Mesenchymal stem cell (in vitro differentiated cells and primary cell): ENCODE results near the gene COLQ.

Source experiments
- DNase-seq: peaks from one replicate; pipeline ENCODE4 v3.0.0-alpha.2; 2013
- H2AFZ ChIP-seq: one replicate; pipeline ENCODE4 v1.6.1; 2013; ENCODE audit warnings: low read depth, mild to moderate bottlenecking, control low read depth, inconsistent platforms, low read length, moderate library complexity
- H2AK5ac ChIP-seq: 2 replicates; pipeline ENCODE4 v1.6.1; 2013; ENCODE audit warnings: low read length, moderate library complexity, mild to moderate bottlenecking, inconsistent platforms; ENCODE audit not compliant: severe bottlenecking
- H2BK120ac ChIP-seq: one replicate; pipeline ENCODE4 v1.6.1; 2013; ENCODE audit warnings: low read depth, mild to moderate bottlenecking, inconsistent platforms, low read length, moderate library complexity
- H2BK12ac ChIP-seq, 2 experiments: one replicate each; pipeline ENCODE4 v1.6.1; 2013; ENCODE audit warnings: inconsistent platforms in 2 of 2, low read length in 2 of 2, mild to moderate bottlenecking in 2 of 2, moderate library complexity in 2 of 2, control low read depth in 1 of 2
- H2BK15ac ChIP-seq: one replicate; pipeline ENCODE4 v1.6.1; 2013; ENCODE audit warnings: mild to moderate bottlenecking, low read depth, inconsistent platforms; ENCODE audit not compliant: poor library complexity, severe bottlenecking
- H2BK5ac ChIP-seq: 2 replicates; pipeline ENCODE4 v1.6.1; 2013; ENCODE audit warnings: low read depth, mild to moderate bottlenecking, low read length, control low read depth, inconsistent platforms; ENCODE audit not compliant: poor library complexity, severe bottlenecking
- H3K14ac ChIP-seq, 2 experiments: one replicate each; pipeline ENCODE4 v1.6.1; 2013; ENCODE audit warnings: inconsistent platforms in 2 of 2, low read length in 2 of 2, control low read depth in 1 of 2, mild to moderate bottlenecking in 1 of 2, moderate library complexity in 1 of 2
- H3K18ac ChIP-seq, 2 experiments: one replicate each; pipeline ENCODE4 v1.6.1; 2013; ENCODE audit warnings: inconsistent platforms in 2 of 2, low read length in 2 of 2, control low read depth in 1 of 2, low read depth in 1 of 2, mild to moderate bottlenecking in 1 of 2
- H3K23ac ChIP-seq, 2 experiments: one replicate each; pipeline ENCODE4 v1.6.1; 2013; ENCODE audit warnings: inconsistent platforms in 2 of 2, low read length in 2 of 2, mild to moderate bottlenecking in 2 of 2, moderate library complexity in 2 of 2, control low read depth in 1 of 2
- H3K27ac ChIP-seq: 2 replicates; pipeline ENCODE4 v1.5.1; 2013; ENCODE audit warnings: mild to moderate bottlenecking, moderate library complexity, low read length, control low read depth, inconsistent platforms; ENCODE audit not compliant: poor library complexity, severe bottlenecking
- H3K27me3 ChIP-seq, 2 experiments: 2 replicates each; pipeline versions ENCODE4 v1.6.1 to v1.7.0; 2013; ENCODE audit warnings: low read length in 2 of 2, mild to moderate bottlenecking in 2 of 2, moderate library complexity in 2 of 2, control low read depth in 1 of 2, inconsistent platforms in 1 of 2; ENCODE audit not compliant: control insufficient read depth in 1 of 2, insufficient read depth in 1 of 2
- H3K36me3 ChIP-seq, 2 experiments: 2 replicates each; pipeline versions ENCODE4 v1.6.1 to v1.7.0; 2013; ENCODE audit warnings: low read length in 2 of 2, control low read depth in 1 of 2, inconsistent platforms in 1 of 2, low read depth in 1 of 2, mild to moderate bottlenecking in 1 of 2; ENCODE audit not compliant: insufficient read depth in 2 of 2, control insufficient read depth in 1 of 2
- H3K4ac ChIP-seq, 2 experiments: one replicate each; pipeline ENCODE4 v1.6.1; 2013; ENCODE audit warnings: inconsistent platforms in 2 of 2, low read length in 2 of 2, mild to moderate bottlenecking in 2 of 2, moderate library complexity in 2 of 2, control low read depth in 1 of 2, low read depth in 1 of 2
- H3K4me1 ChIP-seq: 2 replicates; pipeline ENCODE4 v1.6.1; 2013; ENCODE audit warnings: low read depth, low read length, control low read depth; ENCODE audit not compliant: control insufficient read depth, insufficient read depth
- H3K4me2 ChIP-seq: 2 replicates; pipeline ENCODE4 v1.6.1; 2013; ENCODE audit warnings: low read length, mild to moderate bottlenecking, inconsistent platforms; ENCODE audit not compliant: poor library complexity, severe bottlenecking
- H3K4me3 ChIP-seq, 2 experiments: 2 replicates each; pipeline versions ENCODE4 v1.5.1 to v1.7.0; 2013; ENCODE audit warnings: low read length in 2 of 2, mild to moderate bottlenecking in 2 of 2, control low read depth in 1 of 2, low read depth in 1 of 2; ENCODE audit not compliant: insufficient read depth in 1 of 2
- H3K79me1 ChIP-seq: replicated peaks from 2 replicates; pipeline ENCODE4 v1.6.1; 2013; ENCODE audit warnings: mild to moderate bottlenecking, control low read depth, low read length, inconsistent platforms; ENCODE audit not compliant: poor library complexity, severe bottlenecking
- H3K9ac ChIP-seq: 2 replicates; pipeline ENCODE4 v1.7.0; 2013; ENCODE audit warnings: mild to moderate bottlenecking, low read length, moderate library complexity
- H3K9me3 ChIP-seq: 2 replicates; pipeline ENCODE4 v1.7.0; 2013; ENCODE audit warnings: mild to moderate bottlenecking, low read length; ENCODE audit not compliant: control insufficient read depth
- H4K8ac ChIP-seq: one replicate; pipeline ENCODE4 v1.6.1; 2013; ENCODE audit warnings: inconsistent platforms, mild to moderate bottlenecking, low read length, moderate library complexity
- H4K91ac ChIP-seq: one replicate; pipeline ENCODE4 v1.6.1; 2013; ENCODE audit warnings: mild to moderate bottlenecking, low read length, inconsistent platforms
- WGBS: methylation state at CpG from one replicate; pipeline ENCODE4 v1.1.7; 2013; ENCODE audit warnings: mixed read lengths; 5-methylcytosine and 5-hydroxymethylcytosine counted together

The COLQ gene

DNA sequence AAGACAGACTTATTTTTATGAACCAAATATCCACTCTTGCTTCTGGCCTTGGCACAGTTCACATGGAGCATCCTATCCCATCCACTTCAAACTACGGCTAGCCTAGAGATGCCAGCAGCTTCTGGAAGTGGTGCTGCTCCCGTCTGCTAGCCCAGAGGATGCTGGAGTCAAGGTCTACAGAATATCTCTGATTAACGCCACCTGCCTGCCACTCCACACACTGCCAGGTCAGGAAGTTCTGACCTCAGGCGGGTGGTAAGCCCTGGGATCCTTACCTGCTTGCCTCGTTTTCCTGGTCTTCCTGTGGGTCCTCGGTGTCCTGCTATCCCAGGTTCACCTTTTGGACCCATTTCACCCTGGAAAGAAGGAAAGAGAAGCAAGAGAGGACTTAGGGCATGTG, 51.2 kb downstream of the COLQ start:
- Histone ChIP-seq H2AFZ (no peak overlapping the region), H3K9ac (no peak overlapping the region), H2BK5ac (no peak overlapping the region), H3K9me3 (no peaks in the 10 kb centered on the region), H2BK12ac (no peak overlapping the region), H3K27me3 (no peaks in the 10 kb centered on the region), H3K27ac (no peak overlapping the region), H3K18ac (no peak overlapping the region), H3K23ac (no peak overlapping the region), H3K4me3 (no peak overlapping the region), H4K91ac (no peak overlapping the region), H3K36me3 (peaks cover 0 to 30% of the 10 kb centered on the region in 2 experiments), H2BK15ac (no peak overlapping the region), H2AK5ac (no peak overlapping the region), H2BK120ac (no peak overlapping the region), H3K4me2 (no peak overlapping the region), H3K4me1 (no peaks in the 10 kb centered on the region), H3K14ac (no peak overlapping the region), H3K79me1 (no peaks in the 10 kb centered on the region), H3K4ac (no peak overlapping the region), H4K8ac (no peak overlapping the region)
- DNase-seq = no peak
- 88% methylated on average over 6 of the region's 6 CpGs for WGBS

DNA sequence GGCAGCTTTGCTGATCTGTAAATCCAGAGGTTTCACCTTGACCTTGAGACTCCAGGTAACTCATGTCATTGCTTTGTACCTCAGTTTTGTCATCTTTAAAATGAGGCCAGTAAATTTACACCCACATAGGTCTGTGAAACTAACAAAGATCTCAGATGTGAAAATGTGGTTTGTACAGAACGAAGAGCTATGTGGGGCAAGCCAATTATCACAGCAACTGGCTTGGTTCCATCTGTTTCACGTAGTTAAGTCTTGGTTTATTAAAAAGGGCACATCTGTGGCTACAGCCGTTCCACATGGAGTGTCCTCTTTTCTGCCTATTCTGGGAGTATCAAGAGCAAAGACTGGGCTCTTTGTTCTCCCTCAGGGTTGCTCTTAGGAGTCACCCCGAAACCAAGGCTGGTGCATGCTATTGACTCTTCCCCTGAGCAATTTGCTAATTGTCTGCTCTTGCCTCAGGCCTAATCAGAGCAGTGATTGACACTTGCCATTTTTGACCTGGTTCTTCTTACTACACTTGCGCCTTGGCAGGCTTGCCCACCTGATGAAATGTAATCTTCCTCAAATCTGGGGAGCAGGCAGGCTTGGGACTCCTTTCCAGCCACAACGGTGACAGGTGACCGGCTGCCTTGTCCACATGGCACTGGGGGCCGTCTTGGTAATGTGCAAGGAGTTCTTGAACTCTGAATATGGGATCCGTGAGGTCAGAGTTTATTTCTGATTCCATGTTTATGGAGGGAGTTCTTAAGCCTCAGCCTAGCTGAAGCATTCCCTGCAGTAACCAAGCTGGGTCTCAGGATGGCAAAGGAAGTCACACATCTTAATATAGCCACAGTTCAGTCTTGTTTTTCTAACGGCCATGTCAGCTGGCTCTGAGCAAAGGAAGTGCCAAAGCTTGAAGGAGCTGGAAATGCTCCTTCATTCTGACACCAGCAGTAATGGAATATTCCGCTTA, 54.0 kb downstream of the COLQ start:
- Histone ChIP-seq H4K8ac (no peak overlapping the region), H2BK12ac (no peak overlapping the region), H3K4me2 (no peak overlapping the region), H2AK5ac (no peak overlapping the region), H2AFZ (no peak overlapping the region), H2BK5ac (no peak overlapping the region), H3K36me3 (peaks cover 0 to 26% of the 10 kb centered on the region in 2 experiments), H3K4me1 (no peaks in the 10 kb centered on the region), H3K18ac (no peak overlapping the region), H2BK120ac (no peak overlapping the region), H3K4me3 (no peak overlapping the region), H3K4ac (no peak overlapping the region), H3K27ac (no peak overlapping the region), H3K27me3 (no peaks in the 10 kb centered on the region), H4K91ac (no peak overlapping the region), H3K14ac (no peak overlapping the region), H3K23ac (no peak overlapping the region), H3K9ac (no peak overlapping the region), H2BK15ac (no peak overlapping the region), H3K9me3 (no peaks in the 10 kb centered on the region), H3K79me1 (no peaks in the 10 kb centered on the region)
- DNase-seq = no peak
- WGBS = 83% methylated on average over 11 of the region's 11 CpGs

DNA sequence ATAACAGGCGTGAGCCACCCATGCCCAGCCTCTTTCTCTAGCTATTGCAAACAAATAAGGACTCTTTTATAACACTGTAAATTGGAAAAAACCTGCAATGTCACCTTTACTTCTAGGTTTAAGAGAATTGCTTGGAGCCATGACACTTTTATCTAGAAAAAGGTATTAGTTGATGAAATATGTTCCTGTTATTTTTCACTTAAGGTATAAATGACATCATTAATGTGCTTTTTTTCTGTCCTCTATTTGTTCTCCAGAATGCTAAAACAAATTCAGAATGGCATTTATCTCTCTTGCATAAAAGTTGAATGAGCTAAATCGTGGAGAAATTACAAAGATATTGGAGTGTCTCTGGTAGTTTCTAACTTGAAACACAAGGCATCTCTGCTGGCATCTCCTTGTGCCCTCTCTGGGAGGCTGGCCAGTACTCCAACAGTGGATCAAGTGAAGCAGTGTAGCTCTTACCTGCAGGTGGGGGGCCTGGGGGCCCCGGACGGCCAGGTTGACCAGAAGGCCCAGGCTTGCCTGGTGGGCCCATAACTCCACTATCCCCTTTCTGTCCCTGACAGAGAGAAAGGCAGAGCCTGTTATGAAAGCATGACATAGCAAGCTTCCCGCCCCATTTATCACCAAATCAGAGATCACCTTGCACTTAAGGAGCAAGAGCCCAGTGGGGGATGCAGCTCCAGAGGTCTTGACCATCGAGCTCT, 55.5 kb downstream of the COLQ start:
- no peak overlapping the region for H2BK120ac ChIP-seq
- no peak overlapping the region for H3K23ac ChIP-seq
- H3K36me3 ChIP-seq = peaks cover 0 to 26% of the 10 kb centered on the region in 2 experiments
- H2BK15ac ChIP-seq = no peak overlapping the region
- H3K4me3 ChIP-seq = no peak overlapping the region
- H2AK5ac ChIP-seq = no peak overlapping the region
- no peaks in the 10 kb centered on the region for H3K27me3 ChIP-seq
- no peak overlapping the region for H3K14ac ChIP-seq
- H3K18ac ChIP-seq = no peak overlapping the region
- no peak overlapping the region for H3K4me2 ChIP-seq
- no peak overlapping the region for H2BK12ac ChIP-seq
- WGBS = 95% methylated on average over 5 of the region's 6 CpGs
- H3K9me3 ChIP-seq = no peaks in the 10 kb centered on the region
- no peak for DNase-seq
- H3K27ac ChIP-seq = no peak overlapping the region
- H3K79me1 ChIP-seq = no peaks in the 10 kb centered on the region
- H2AFZ ChIP-seq = no peak overlapping the region
- no peak overlapping the region for H4K8ac ChIP-seq
- H4K91ac ChIP-seq = no peak overlapping the region
- H3K9ac ChIP-seq = no peak overlapping the region
- H2BK5ac ChIP-seq = no peak overlapping the region
- H3K4ac ChIP-seq = no peak overlapping the region
- no peaks in the 10 kb centered on the region for H3K4me1 ChIP-seq

DNA sequence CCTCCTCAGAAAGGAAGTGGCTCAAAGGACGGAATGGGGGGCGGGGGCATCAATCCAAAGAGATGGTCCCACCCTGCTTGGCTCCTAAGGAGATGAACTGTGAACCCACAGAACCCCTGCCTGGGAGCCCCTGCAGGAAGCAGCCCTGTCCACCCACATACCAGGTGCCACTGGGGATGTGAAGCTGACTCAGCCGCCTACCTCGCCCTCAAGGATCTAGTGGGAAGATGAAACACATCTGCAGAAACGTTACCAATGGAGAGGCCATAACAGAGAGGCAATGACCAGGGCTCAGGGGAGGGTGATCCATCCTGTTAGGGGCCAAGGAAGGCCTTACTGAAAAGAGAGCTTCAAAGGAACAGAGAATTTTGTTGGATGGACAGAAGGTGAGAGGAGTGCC, 59.1 kb downstream of the COLQ start:
- no peaks in the 10 kb centered on the region for H3K9me3 ChIP-seq
- H2BK120ac ChIP-seq = no peak overlapping the region
- H2BK5ac ChIP-seq = no peak overlapping the region
- no peak overlapping the region for H3K9ac ChIP-seq
- no peak overlapping the region for H3K4ac ChIP-seq
- H3K27ac ChIP-seq = no peak overlapping the region
- H3K36me3 ChIP-seq = peaks cover 0 to 18% of the 10 kb centered on the region in 2 experiments
- no peaks in the 10 kb centered on the region for H3K79me1 ChIP-seq
- no peak overlapping the region for H2BK12ac ChIP-seq
- no peak for DNase-seq
- no peak overlapping the region for H3K4me3 ChIP-seq
- H4K91ac ChIP-seq = no peak overlapping the region
- H3K4me2 ChIP-seq = no peak overlapping the region
- no peak overlapping the region for H3K23ac ChIP-seq
- WGBS = 83% methylated on average over 5 of the region's 5 CpGs
- H2BK15ac ChIP-seq = no peak overlapping the region
- H3K27me3 ChIP-seq = no peaks in the 10 kb centered on the region
- no peaks in the 10 kb centered on the region for H3K4me1 ChIP-seq
- H2AK5ac ChIP-seq = no peak overlapping the region
- H2AFZ ChIP-seq = no peak overlapping the region
- no peak overlapping the region for H4K8ac ChIP-seq
- no peak overlapping the region for H3K14ac ChIP-seq
- H3K18ac ChIP-seq = no peak overlapping the region
